ENCODE results near the gene RNF144B.
"Not testable (repeated sequence)": the region's sequence is repeated elsewhere in the genome, so short reads cannot be mapped to it uniquely, and the experiment has no call there.

DNA sequence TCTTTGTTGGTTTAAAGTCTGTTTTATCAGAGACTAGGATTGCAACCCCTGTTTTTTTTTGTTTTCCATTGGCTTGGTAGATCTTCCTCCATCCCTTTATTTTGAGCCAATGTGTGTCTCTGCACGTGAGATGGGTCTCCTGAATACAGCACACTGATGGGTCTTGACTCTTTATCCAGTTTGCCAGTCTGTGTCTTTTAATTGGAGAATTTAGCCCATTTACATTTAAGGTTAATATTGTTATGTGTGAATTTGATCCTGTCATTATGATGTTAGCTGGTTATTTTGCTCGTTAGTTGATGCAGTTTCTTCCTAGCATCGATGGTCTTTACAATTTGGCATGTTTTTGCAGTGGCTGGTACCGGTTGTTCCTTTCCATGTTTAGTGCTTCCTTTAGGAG is 29.6 kb upstream of the RNF144B start:
- TF ChIP-seq CTCF, POLR2A (IDR thresholded peaks at IDR 0.05): not testable (repeated sequence)
